A549 (cell line): Measurements from ENCODE around the gene CCDC97. TPM values are rescaled to one million over a fixed set of nuclear protein-coding genes. Genes with fewer than 3 reads are reported as not detected.

Experiments used
- BCL3 ChIP-seq: fragments of >200 bp; sonication (Bioruptor Twin); formaldehyde crosslinking; IDR thresholded peaks from 3 replicates; pipeline ENCODE4 v1.6.1; 2016
- CBX8 ChIP-seq: fragments of 200-600 bp; sonication (generic); IDR thresholded peaks from 2 replicates; pipeline ENCODE4 v1.6.1; 2016
- CHD2 ChIP-seq: fragments of 150-350 bp; IDR thresholded peaks from 2 replicates; pipeline ENCODE4 v1.6.1; 2014; ENCODE audit warnings: low read length; ENCODE audit not compliant: partially characterized antibody
- CHD4 ChIP-seq: fragments of 200-600 bp; sonication (generic); IDR thresholded peaks from 2 replicates; pipeline ENCODE4 v1.6.1; 2016; ENCODE audit warnings: antibody characterized with exemption, mild to moderate bottlenecking, borderline replicate concordance
- EHF ChIP-seq: fragments of 250-450 bp; sonication (Bioruptor Pico); IDR thresholded peaks from 2 replicates; pipeline ENCODE4 v1.5.0; 2020; ENCODE audit warnings: mild to moderate bottlenecking
- ELK1 ChIP-seq: fragments of 150-350 bp; IDR thresholded peaks from 2 replicates; pipeline ENCODE4 v1.6.1; 2014; ENCODE audit warnings: low read depth, mild to moderate bottlenecking, low read length
- FOSL2 ChIP-seq, 2 experiments: fragments of 450-650 bp in 1 of 2; fragments of >200 bp in 1 of 2; sonication (Bioruptor Twin) in 1 of 2; formaldehyde crosslinking; IDR thresholded peaks; 2 replicates each; pipeline versions ENCODE4 v1.5.0 to v1.6.1; 2016 to 2020; ENCODE audit warnings: mild to moderate bottlenecking in 1 of 2, moderate library complexity in 1 of 2
- GATA3 ChIP-seq: IDR thresholded peaks from 2 replicates; pipeline ENCODE4 v1.6.1; 2012; ENCODE audit warnings: borderline replicate concordance
- KDM1A ChIP-seq: fragments of 200-600 bp; sonication (generic); IDR thresholded peaks from 2 replicates; pipeline ENCODE4 v1.6.1; 2016; ENCODE audit warnings: low read depth, mild to moderate bottlenecking
- KDM5A ChIP-seq: fragments of 200-600 bp; sonication (generic); IDR thresholded peaks from 2 replicates; pipeline ENCODE4 v1.6.1; 2016; ENCODE audit warnings: antibody characterized with exemption, mild to moderate bottlenecking
- MYC ChIP-seq: IDR thresholded peaks from 2 replicates; pipeline ENCODE4 v1.6.1; 2012; ENCODE audit warnings: mild to moderate bottlenecking, inconsistent platforms, low read length, improper control_type of control experiment, borderline replicate concordance
- NFE2L2 ChIP-seq: fragments of 150-350 bp; conservative IDR thresholded peaks from 2 replicates; pipeline ENCODE4 v1.6.1; 2014; ENCODE audit warnings: low read length
- NPAS2 ChIP-seq: fragments of 250-450 bp; sonication (Bioruptor Pico); IDR thresholded peaks from 2 replicates; pipeline ENCODE4 v1.8.0; 2022; ENCODE audit warnings: mild to moderate bottlenecking, moderate library complexity, borderline replicate concordance
- PHF8 ChIP-seq: fragments of 200-600 bp; sonication (generic); IDR thresholded peaks from 2 replicates; pipeline ENCODE4 v1.6.1; 2016; ENCODE audit warnings: low read depth, mild to moderate bottlenecking, antibody characterized with exemption, moderate library complexity, borderline replicate concordance
- POLR2A ChIP-seq: IDR thresholded peaks from 2 replicates; pipeline ENCODE4 v1.6.1; 2012; ENCODE audit warnings: mild to moderate bottlenecking, low read length
- RAD21 ChIP-seq, 2 experiments: fragments of >200 bp in 1 of 2; sonication (Bioruptor Twin) in 1 of 2; formaldehyde crosslinking in 1 of 2; IDR thresholded peaks in 1 of 2; conservative IDR thresholded peaks in 1 of 2; 2 replicates in 1 of 2; 3 replicates in 1 of 2; pipeline ENCODE4 v1.6.1; 2012 to 2018; ENCODE audit warnings: inconsistent platforms in 1 of 2
- RFX5 ChIP-seq: fragments of 450-650 bp; IDR thresholded peaks from 2 replicates; pipeline ENCODE4 v1.7.1; 2014; ENCODE audit warnings: antibody characterized with exemption, mild to moderate bottlenecking, moderate library complexity
- SMC3 ChIP-seq: fragments of >200 bp; sonication (Bioruptor Twin); formaldehyde crosslinking; IDR thresholded peaks from 3 replicates; pipeline ENCODE4 v1.6.1; 2018; ENCODE audit warnings: inconsistent platforms
- TFCP2L1 ChIP-seq: fragments of 250-450 bp; sonication (Bioruptor Pico); IDR thresholded peaks from 2 replicates; pipeline ENCODE4 v1.5.0; 2021; ENCODE audit warnings: mild to moderate bottlenecking
- TP53 ChIP-seq: fragments of 250-450 bp; sonication (Bioruptor Pico); IDR thresholded peaks from 2 replicates; pipeline ENCODE4 v1.5.0; 2021; ENCODE audit warnings: mild to moderate bottlenecking, moderate library complexity
- ZC3H11A ChIP-seq: fragments of 450-650 bp; IDR thresholded peaks from 2 replicates; pipeline ENCODE4 v1.6.1; 2014; ENCODE audit warnings: antibody characterized with exemption, mild to moderate bottlenecking
- ZFP36 ChIP-seq: fragments of 450-650 bp; IDR thresholded peaks from 2 replicates; pipeline ENCODE4 v1.6.1; 2014; ENCODE audit warnings: borderline replicate concordance; ENCODE audit not compliant: partially characterized antibody
- polyA plus RNA-seq, 4 experiments: library from polyadenylated mRNA; depleted of rRNA in 3 of 4; stranded (reverse); fragments of >200 nt; fragmentation: RNase III in 1 of 4; extraction: RNeasy Plus Mini Kit Qiagen cat#74134 plus additional on column Dnase treatment in 1 of 4; gene quantifications; 2 replicates in 3 of 4; 3 replicates in 1 of 4; pipeline ENCODE4 v1.2.3, GENCODE V29; 2011 to 2017
- TF ChIP-seq, protein P1 (sequence below): IDR thresholded peaks from 2 replicates; pipeline ENCODE4 v1.6.1; 2012; ENCODE audit warnings: low read depth, borderline replicate concordance
- TF ChIP-seq, protein P2 (sequence below): fragments of 250-450 bp; sonication (Bioruptor Pico); IDR thresholded peaks from 2 replicates; pipeline ENCODE4 v1.5.0; 2021; ENCODE audit warnings: mild to moderate bottlenecking, moderate library complexity, borderline replicate concordance
- TF ChIP-seq, protein P3 (sequence below): IDR thresholded peaks from 2 replicates; pipeline ENCODE4 v1.6.1; 2012

CCDC97 gene
- polyA plus RNA-seq, 2 of the 4 experiments (the other 2 are of a cell fraction) = 18.7 to 26.8 TPM

DNA sequence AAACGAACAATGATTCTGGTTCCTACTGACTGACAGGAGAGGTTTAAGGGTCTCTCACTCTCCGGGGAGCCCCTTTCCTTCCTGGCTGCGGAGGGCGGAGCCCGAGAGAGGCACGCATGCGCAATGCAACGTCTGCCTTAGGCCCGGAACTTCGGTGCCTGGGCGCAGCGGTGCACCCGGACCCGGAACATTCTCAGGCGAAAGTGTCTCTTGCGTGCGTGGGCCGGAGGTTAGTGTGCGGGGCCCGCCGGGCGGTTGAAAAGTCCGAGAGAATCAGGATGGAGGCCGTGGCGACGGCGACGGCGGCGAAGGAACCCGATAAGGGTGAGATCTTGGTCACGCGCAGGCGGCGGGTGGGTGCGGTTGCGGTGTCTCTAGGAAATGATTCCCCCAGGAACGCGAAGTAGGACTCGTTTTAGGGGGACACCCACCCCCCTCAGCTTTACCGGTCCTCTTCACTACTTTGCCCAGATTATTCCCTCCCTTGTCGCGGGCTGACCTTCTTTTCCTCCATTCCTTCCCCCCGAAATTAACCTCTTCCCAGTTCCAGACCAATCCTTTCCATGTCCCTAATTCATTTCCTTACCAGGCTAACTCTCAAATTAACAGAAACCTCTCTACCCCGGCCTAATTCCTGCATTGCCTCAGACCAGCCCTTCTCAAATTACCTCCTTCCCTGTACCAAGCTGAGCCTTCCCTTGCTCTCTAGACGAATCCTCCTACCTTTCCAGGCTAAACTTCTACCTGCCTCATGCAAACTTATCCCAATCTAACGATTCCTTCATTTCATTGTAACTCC is at the start of gene CCDC97 (continued):
- TF ChIP-seq RFX5 (peak; percentile 79), BCL3 (peak; percentile 97), POLR2A (no peak; the same call in none of the 2 replicates), RAD21 (conservative IDR thresholded peaks at IDR 0.05 in 1 of 2, IDR thresholded peaks at IDR 0.05 in 1 of 2) (peak; percentile 19 to 50), CHD4 (no peak), SMC3 (peak; percentile 53; the same call in 2 of the 3 replicates), KDM5A (peak; percentile 75), EHF (peak; percentile 87), GATA3 (peak; percentile 54), ZC3H11A (peak; percentile 40; the same call in 1 of the 2 replicates), PHF8 (peak; percentile 94), NFE2L2 (no peak), TP53 (CRISPR knock-in tag) (peak; percentile 87; the same call in 1 of the 2 replicates), ELK1 (no peak), CBX8 (no peak), ZFP36 (no peak), CHD2 (no peak), NPAS2 (CRISPR knock-in tag) (no peak), KDM1A (no peak), MYC (peak; percentile 75), FOSL2 (IDR thresholded peaks at IDR 0.05) (no peak), FOSL2 (CRISPR knock-in tag; IDR thresholded peaks at IDR 0.05) (peak; percentile 39), TFCP2L1 (peak; percentile 97)
- TF ChIP-seq, protein P1, sequence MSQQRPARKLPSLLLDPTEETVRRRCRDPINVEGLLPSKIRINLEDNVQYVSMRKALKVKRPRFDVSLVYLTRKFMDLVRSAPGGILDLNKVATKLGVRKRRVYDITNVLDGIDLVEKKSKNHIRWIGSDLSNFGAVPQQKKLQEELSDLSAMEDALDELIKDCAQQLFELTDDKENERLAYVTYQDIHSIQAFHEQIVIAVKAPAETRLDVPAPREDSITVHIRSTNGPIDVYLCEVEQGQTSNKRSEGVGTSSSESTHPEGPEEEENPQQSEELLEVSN = peak; percentile 86
- TF ChIP-seq, protein P2, sequence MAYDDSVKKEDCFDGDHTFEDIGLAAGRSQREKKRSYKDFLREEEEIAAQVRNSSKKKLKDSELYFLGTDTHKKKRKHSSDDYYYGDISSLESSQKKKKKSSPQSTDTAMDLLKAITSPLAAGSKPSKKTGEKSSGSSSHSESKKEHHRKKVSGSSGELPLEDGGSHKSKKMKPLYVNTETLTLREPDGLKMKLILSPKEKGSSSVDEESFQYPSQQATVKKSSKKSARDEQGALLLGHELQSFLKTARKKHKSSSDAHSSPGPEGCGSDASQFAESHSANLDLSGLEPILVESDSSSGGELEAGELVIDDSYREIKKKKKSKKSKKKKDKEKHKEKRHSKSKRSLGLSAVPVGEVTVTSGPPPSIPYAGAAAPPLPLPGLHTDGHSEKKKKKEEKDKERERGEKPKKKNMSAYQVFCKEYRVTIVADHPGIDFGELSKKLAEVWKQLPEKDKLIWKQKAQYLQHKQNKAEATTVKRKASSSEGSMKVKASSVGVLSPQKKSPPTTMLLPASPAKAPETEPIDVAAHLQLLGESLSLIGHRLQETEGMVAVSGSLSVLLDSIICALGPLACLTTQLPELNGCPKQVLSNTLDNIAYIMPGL (CRISPR knock-in tag) = peak; percentile 98
- TF ChIP-seq, protein P3, sequence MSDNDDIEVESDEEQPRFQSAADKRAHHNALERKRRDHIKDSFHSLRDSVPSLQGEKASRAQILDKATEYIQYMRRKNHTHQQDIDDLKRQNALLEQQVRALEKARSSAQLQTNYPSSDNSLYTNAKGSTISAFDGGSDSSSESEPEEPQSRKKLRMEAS = peak; percentile 97
